ENCODE measurements around the gene SPACDR. TPM values are rescaled to one million over a fixed set of nuclear protein-coding genes. Genes with fewer than 3 reads are reported as not detected.

Gene SPACDR
- total RNA-seq, 1 donor from 2014 or later = 2.5 TPM

DNA sequence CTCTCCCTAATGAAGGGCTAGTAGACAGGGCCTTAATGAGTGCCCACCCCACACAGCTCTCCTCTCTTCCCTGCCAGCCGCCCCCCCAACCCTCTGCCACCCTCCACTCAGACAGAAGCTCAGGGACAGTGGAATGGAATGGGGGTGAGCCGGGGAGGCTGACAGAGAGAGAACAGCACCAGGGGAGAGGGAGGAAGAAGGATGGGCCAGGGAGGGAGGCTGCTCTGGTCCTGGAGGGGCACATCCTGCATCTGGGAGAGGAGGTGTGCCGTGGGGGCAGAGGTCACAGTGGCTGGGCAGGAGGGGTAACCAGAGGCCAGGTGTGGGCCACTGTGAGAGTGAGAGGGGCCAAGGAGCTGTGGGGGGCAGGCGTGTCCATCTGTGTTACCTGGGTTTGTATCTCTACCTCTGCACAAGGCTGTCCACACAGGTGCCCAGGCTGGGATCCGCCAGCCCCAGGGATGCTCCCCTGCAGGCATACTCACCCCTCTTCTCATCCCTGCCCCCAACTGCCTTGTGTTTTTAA is 22.1 kb upstream of the SPACDR start:
- no peaks in the 10 kb centered on the region for H3K9me3 ChIP-seq (ENCODE audit: insufficient read depth, low read depth, low read length)
- peaks cover 7% of the 10 kb centered on the region for H3K4me1 ChIP-seq (ENCODE audit: insufficient read depth, low read length)
- H3K79me2 ChIP-seq (ENCODE audit: insufficient read depth, low read length) = no peaks in the 10 kb centered on the region
- Mint-ChIP-seq H3K4me1 (ENCODE audit: low read depth, unreplicated experiment) (peaks cover 8% of the 10 kb centered on the region), H3K27ac (ENCODE audit: unreplicated experiment) (peak overlapping the region; percentile 87), H3K9me3 (ENCODE audit: unreplicated experiment) (no peaks in the 10 kb centered on the region), H3K36me3 (ENCODE audit: low read depth, unreplicated experiment) (peaks cover 3% of the 10 kb centered on the region), H3K4me3 (ENCODE audit: unreplicated experiment) (no peak overlapping the region), H3K27me3 (ENCODE audit: low read depth, unreplicated experiment) (no peaks in the 10 kb centered on the region)
- no peaks in the 10 kb centered on the region for H4K20me1 ChIP-seq (ENCODE audit: insufficient read depth, low read length)
- no peak for FAIRE-seq
- DNase-seq (ENCODE audit: low read depth) = no peak
- no peak overlapping the region for H3K4me2 ChIP-seq (ENCODE audit: low read length)
- no peaks in the 10 kb centered on the region for H3K27me3 ChIP-seq (ENCODE audit: insufficient read depth, low read length)
- H3K9ac ChIP-seq (ENCODE audit: low read length) = no peak overlapping the region
- H3K27ac ChIP-seq (ENCODE audit: low read depth, low read length) = no peak overlapping the region
- H3K4me3 ChIP-seq (ENCODE audit: insufficient read depth, low read depth, low read length) = no peak overlapping the region
- TF ChIP-seq, protein P1, sequence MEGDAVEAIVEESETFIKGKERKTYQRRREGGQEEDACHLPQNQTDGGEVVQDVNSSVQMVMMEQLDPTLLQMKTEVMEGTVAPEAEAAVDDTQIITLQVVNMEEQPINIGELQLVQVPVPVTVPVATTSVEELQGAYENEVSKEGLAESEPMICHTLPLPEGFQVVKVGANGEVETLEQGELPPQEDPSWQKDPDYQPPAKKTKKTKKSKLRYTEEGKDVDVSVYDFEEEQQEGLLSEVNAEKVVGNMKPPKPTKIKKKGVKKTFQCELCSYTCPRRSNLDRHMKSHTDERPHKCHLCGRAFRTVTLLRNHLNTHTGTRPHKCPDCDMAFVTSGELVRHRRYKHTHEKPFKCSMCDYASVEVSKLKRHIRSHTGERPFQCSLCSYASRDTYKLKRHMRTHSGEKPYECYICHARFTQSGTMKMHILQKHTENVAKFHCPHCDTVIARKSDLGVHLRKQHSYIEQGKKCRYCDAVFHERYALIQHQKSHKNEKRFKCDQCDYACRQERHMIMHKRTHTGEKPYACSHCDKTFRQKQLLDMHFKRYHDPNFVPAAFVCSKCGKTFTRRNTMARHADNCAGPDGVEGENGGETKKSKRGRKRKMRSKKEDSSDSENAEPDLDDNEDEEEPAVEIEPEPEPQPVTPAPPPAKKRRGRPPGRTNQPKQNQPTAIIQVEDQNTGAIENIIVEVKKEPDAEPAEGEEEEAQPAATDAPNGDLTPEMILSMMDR (IDR thresholded peaks at IDR 0.05; ENCODE audit: insufficient read depth, low read depth, low read length) = no peak
- TF ChIP-seq EZH2 (IDR thresholded peaks at IDR 0.05; ENCODE audit: insufficient read depth, low read length) = no peak
- no peak overlapping the region for H2AFZ ChIP-seq (ENCODE audit: low read depth, low read length)
- H3K36me3 ChIP-seq (ENCODE audit: insufficient read depth, low read length) = no peaks in the 10 kb centered on the region

DNA sequence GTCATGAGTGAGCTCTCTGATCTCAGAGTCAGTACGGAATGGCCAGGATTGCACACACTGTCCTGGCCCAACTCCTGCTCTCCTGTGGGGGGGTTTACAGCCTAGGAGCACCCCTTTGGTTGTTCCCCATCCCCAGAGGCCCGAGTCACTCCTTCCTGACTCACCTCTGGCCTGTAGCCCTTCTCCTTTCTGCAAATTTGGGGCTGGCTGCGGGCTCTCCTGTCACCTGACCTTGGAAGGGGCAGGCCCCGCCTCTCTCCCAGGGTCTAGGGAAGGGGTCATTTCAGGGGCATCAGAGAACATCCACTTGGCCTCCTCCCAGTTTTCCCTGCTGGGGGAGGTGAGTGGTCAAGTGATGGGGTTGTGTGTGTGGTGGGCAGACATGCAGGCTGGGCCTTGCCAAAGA is 21.4 kb upstream of the SPACDR start:
- H3K79me2 ChIP-seq (ENCODE audit: insufficient read depth, low read length) = no peaks in the 10 kb centered on the region
- FAIRE-seq (no peak), DNase-seq (ENCODE audit: low read depth) (no peak)
- H3K9me3 Mint-ChIP-seq (ENCODE audit: unreplicated experiment) = no peaks in the 10 kb centered on the region
- peaks cover 7% of the 10 kb centered on the region for H3K4me1 ChIP-seq (ENCODE audit: insufficient read depth, low read length)
- H3K36me3 Mint-ChIP-seq (ENCODE audit: low read depth, unreplicated experiment) = peaks cover 2% of the 10 kb centered on the region
- no peak overlapping the region for H3K4me2 ChIP-seq (ENCODE audit: low read length)
- no peak overlapping the region for H3K27ac Mint-ChIP-seq (ENCODE audit: unreplicated experiment)
- no peak overlapping the region for H3K27ac ChIP-seq (ENCODE audit: low read depth, low read length)
- H3K9ac ChIP-seq (ENCODE audit: low read length) = no peak overlapping the region
- H3K27me3 ChIP-seq (ENCODE audit: insufficient read depth, low read length) = no peaks in the 10 kb centered on the region
- peaks cover 8% of the 10 kb centered on the region for H3K4me1 Mint-ChIP-seq (ENCODE audit: low read depth, unreplicated experiment)
- no peaks in the 10 kb centered on the region for H3K36me3 ChIP-seq (ENCODE audit: insufficient read depth, low read length)
- H3K4me3 ChIP-seq (ENCODE audit: insufficient read depth, low read depth, low read length) = no peak overlapping the region
- no peaks in the 10 kb centered on the region for H3K9me3 ChIP-seq (ENCODE audit: insufficient read depth, low read depth, low read length)
- no peaks in the 10 kb centered on the region for H3K27me3 Mint-ChIP-seq (ENCODE audit: low read depth, unreplicated experiment)
- H2AFZ ChIP-seq (ENCODE audit: low read depth, low read length) = no peak overlapping the region
- H3K4me3 Mint-ChIP-seq (ENCODE audit: unreplicated experiment) = no peak overlapping the region
- no peaks in the 10 kb centered on the region for H4K20me1 ChIP-seq (ENCODE audit: insufficient read depth, low read length)
- TF ChIP-seq, protein P1 (IDR thresholded peaks at IDR 0.05; ENCODE audit: insufficient read depth, low read depth, low read length) = no peak
- TF ChIP-seq EZH2 (IDR thresholded peaks at IDR 0.05; ENCODE audit: insufficient read depth, low read length) = no peak

DNA sequence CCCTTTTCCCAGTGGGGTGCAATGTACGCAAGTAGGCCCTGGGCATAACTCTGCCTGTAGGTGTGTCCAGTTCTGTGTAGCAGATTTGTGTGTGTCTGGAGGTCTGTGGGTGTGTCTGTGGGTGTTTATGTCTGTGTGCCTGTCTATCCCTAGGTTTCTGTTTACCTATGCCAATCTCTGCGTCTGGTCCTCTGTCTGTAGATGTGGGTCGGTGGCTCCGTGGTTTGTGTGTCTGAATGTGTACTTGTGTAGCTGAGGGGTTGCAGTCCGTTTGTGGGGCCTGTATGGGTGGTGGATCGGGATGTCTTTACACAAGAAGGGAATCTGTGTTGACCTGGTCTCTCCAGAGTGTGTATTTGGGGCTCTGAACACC is 20.6 kb upstream of the SPACDR start:
- peaks cover 7% of the 10 kb centered on the region for H3K4me1 ChIP-seq (ENCODE audit: insufficient read depth, low read length)
- H4K20me1 ChIP-seq (ENCODE audit: insufficient read depth, low read length) = no peaks in the 10 kb centered on the region
- Mint-ChIP-seq H3K4me1 (ENCODE audit: low read depth, unreplicated experiment) (peaks cover 8% of the 10 kb centered on the region), H3K4me3 (ENCODE audit: unreplicated experiment) (peak overlapping the region; percentile 66), H3K27me3 (ENCODE audit: low read depth, unreplicated experiment) (no peaks in the 10 kb centered on the region), H3K36me3 (ENCODE audit: low read depth, unreplicated experiment) (peaks cover 2% of the 10 kb centered on the region), H3K27ac (ENCODE audit: unreplicated experiment) (peak overlapping the region; percentile 14), H3K9me3 (ENCODE audit: unreplicated experiment) (no peaks in the 10 kb centered on the region)
- DNase-seq (ENCODE audit: low read depth) (no peak), FAIRE-seq (no peak)
- no peaks in the 10 kb centered on the region for H3K79me2 ChIP-seq (ENCODE audit: insufficient read depth, low read length)
- H3K27me3 ChIP-seq (ENCODE audit: insufficient read depth, low read length) = no peaks in the 10 kb centered on the region
- no peaks in the 10 kb centered on the region for H3K9me3 ChIP-seq (ENCODE audit: insufficient read depth, low read depth, low read length)
- no peak overlapping the region for H2AFZ ChIP-seq (ENCODE audit: low read depth, low read length)
- no peak for TF ChIP-seq EZH2 (IDR thresholded peaks at IDR 0.05; ENCODE audit: insufficient read depth, low read length)
- TF ChIP-seq, protein P1 (IDR thresholded peaks at IDR 0.05; ENCODE audit: insufficient read depth, low read depth, low read length) = no peak
- no peak overlapping the region for H3K27ac ChIP-seq (ENCODE audit: low read depth, low read length)
- H3K4me3 ChIP-seq (ENCODE audit: insufficient read depth, low read depth, low read length) = no peak overlapping the region
- H3K9ac ChIP-seq (ENCODE audit: low read length) = no peak overlapping the region
- no peaks in the 10 kb centered on the region for H3K36me3 ChIP-seq (ENCODE audit: insufficient read depth, low read length)
- peak overlapping the region; percentile 87 for H3K4me2 ChIP-seq (ENCODE audit: low read length)
